IMR-90 (cell line): ENCODE results near the gene DAGLA. TPM values are rescaled to one million over a fixed set of nuclear protein-coding genes. Genes with fewer than 3 reads are reported as not detected.

Source experiments
- ATAC-seq: fragments of 200-7000 bp; cut with Tn5 transposase; 2 replicates; pipeline ENCODE4 v1.9.1; 2020; ENCODE audit warnings: low read depth, mild to moderate bottlenecking, moderate library complexity
- BruUV-seq: library from RNA; stranded (reverse); fragments of 400-500 nt; replicated peaks from 2 replicates; lab custom pipeline; 2021; lab: Mats Ljungman, UMichigan
- CTCF ChIA-PET: fragments of 300-600 bp; formaldehyde crosslinking; extraction: SDS; loops from one replicate; lab custom pipeline; 2021; ENCODE audit warnings: antibody characterized with exemption; lab: Yijun Ruan, JAX
- POLR2A ChIA-PET: fragments of 300-600 bp; sonication (Branson Sonifier 250); formaldehyde crosslinking; loops from one replicate; lab custom pipeline; 2022; ENCODE audit warnings: antibody characterized with exemption; ENCODE audit not compliant: unreplicated experiment; lab: Charles Lee
- DNase-seq: peaks from one replicate; pipeline ENCODE4 v3.0.0; 2013
- H2AFZ ChIP-seq: replicated peaks from 2 replicates; pipeline ENCODE3; 2013; ENCODE audit warnings: low read length, mild to moderate bottlenecking; ENCODE audit not compliant: poor library complexity
- H2AK5ac ChIP-seq: 2 replicates; pipeline ENCODE4 v1.6.1; 2013; ENCODE audit warnings: low read depth, low read length, inconsistent platforms
- H2AK9ac ChIP-seq: replicated peaks from 2 replicates; pipeline ENCODE3; 2013; ENCODE audit warnings: mild to moderate bottlenecking, low read depth, low read length, moderate library complexity; ENCODE audit not compliant: poor library complexity
- H2BK120ac ChIP-seq: 2 replicates; pipeline ENCODE4 v1.6.1; 2013; ENCODE audit warnings: low read depth, low read length, inconsistent platforms
- H2BK15ac ChIP-seq: 3 replicates; pipeline ENCODE4 v1.6.1; 2013; ENCODE audit warnings: low read depth, low read length, inconsistent platforms
- H2BK20ac ChIP-seq: 2 replicates; pipeline ENCODE4 v1.6.1; 2013; ENCODE audit warnings: low read depth, mild to moderate bottlenecking, inconsistent platforms, low read length, moderate library complexity
- H2BK5ac ChIP-seq: 2 replicates; pipeline ENCODE4 v1.6.1; 2013; ENCODE audit warnings: mild to moderate bottlenecking, low read depth, low read length, inconsistent platforms; ENCODE audit not compliant: poor library complexity, severe bottlenecking
- H3K14ac ChIP-seq: replicated peaks from 2 replicates; pipeline ENCODE4 v1.6.1; 2013; ENCODE audit warnings: low read depth, low read length, inconsistent platforms
- H3K18ac ChIP-seq: 2 replicates; pipeline ENCODE4 v1.6.1; 2013; ENCODE audit warnings: low read depth, low read length, control low read depth
- H3K23ac ChIP-seq: 2 replicates; pipeline ENCODE4 v1.6.1; 2013; ENCODE audit warnings: low read depth, low read length, inconsistent platforms
- H3K27ac ChIP-seq: 2 replicates; pipeline ENCODE4 v1.5.1; 2013; ENCODE audit warnings: mild to moderate bottlenecking, control low read depth, low read length; ENCODE audit not compliant: insufficient read depth
- H3K27me3 ChIP-seq: 2 replicates; pipeline ENCODE4 v1.6.1; 2013; ENCODE audit warnings: low read length; ENCODE audit not compliant: control insufficient read depth, insufficient read depth
- H3K36me3 ChIP-seq: 2 replicates; pipeline ENCODE4 v1.6.1; 2013; ENCODE audit warnings: low read length, mixed read lengths; ENCODE audit not compliant: control insufficient read depth, insufficient read depth
- H3K4ac ChIP-seq: 2 replicates; pipeline ENCODE4 v1.6.1; 2013; ENCODE audit warnings: low read depth, low read length, inconsistent platforms
- H3K4me1 ChIP-seq: 2 replicates; pipeline ENCODE4 v1.6.1; 2013; ENCODE audit warnings: low read length, mixed read lengths; ENCODE audit not compliant: control insufficient read depth, insufficient read depth
- H3K4me2 ChIP-seq: 2 replicates; pipeline ENCODE4 v1.6.1; 2013; ENCODE audit warnings: low read depth, mild to moderate bottlenecking, control low read depth, low read length, moderate library complexity
- H3K4me3 ChIP-seq: 2 replicates; pipeline ENCODE4 v1.5.1; 2013; ENCODE audit warnings: low read depth, mild to moderate bottlenecking, control low read depth, low read length, moderate library complexity; ENCODE audit not compliant: insufficient read depth
- H3K56ac ChIP-seq: 2 replicates; pipeline ENCODE4 v1.6.1; 2013; ENCODE audit warnings: low read length, inconsistent platforms; ENCODE audit not compliant: insufficient read depth; ENCODE audit errors: extremely low read depth
- H3K79me1 ChIP-seq, 2 experiments: 2 replicates each; pipeline ENCODE4 v1.6.1; 2013; ENCODE audit warnings: low read length in 2 of 2, inconsistent platforms in 1 of 2, low read depth in 1 of 2
- H3K9ac ChIP-seq: 2 replicates; pipeline ENCODE4 v1.6.1; 2013; ENCODE audit warnings: low read depth, low read length, control low read depth
- H3K9me1 ChIP-seq: 2 replicates; pipeline ENCODE4 v1.6.1; 2013; ENCODE audit warnings: low read length, inconsistent platforms; ENCODE audit not compliant: insufficient read depth
- H3K9me3 ChIP-seq: 2 replicates; pipeline ENCODE4 v1.6.1; 2013; ENCODE audit warnings: low read length; ENCODE audit not compliant: control insufficient read depth, insufficient read depth
- H4K20me1 ChIP-seq: 2 replicates; pipeline ENCODE4 v1.6.1; 2013; ENCODE audit warnings: low read length, inconsistent platforms; ENCODE audit not compliant: insufficient read depth
- H4K5ac ChIP-seq: 2 replicates; pipeline ENCODE4 v1.6.1; 2013; ENCODE audit warnings: mild to moderate bottlenecking, low read depth, low read length, control low read depth
- H4K8ac ChIP-seq, 2 experiments: 2 replicates each; pipeline ENCODE4 v1.6.1; 2013; ENCODE audit warnings: low read depth in 2 of 2, low read length in 2 of 2, control low read depth in 1 of 2, inconsistent platforms in 1 of 2
- H4K91ac ChIP-seq: 2 replicates; pipeline ENCODE4 v1.6.1; 2013; ENCODE audit warnings: low read depth, low read length, inconsistent platforms; ENCODE audit not compliant: insufficient read depth
- BHLHE40 ChIP-seq: fragments of 150-350 bp; IDR thresholded peaks from 2 replicates; pipeline ENCODE4 v1.6.1; 2016; ENCODE audit warnings: mild to moderate bottlenecking, low read depth, low read length
- MAZ ChIP-seq: IDR thresholded peaks from 2 replicates; pipeline ENCODE4 v1.6.1; 2012; ENCODE audit warnings: low read depth, mild to moderate bottlenecking, low read length, improper control_type of control experiment, moderate library complexity, borderline replicate concordance
- MXI1 ChIP-seq: IDR thresholded peaks from 2 replicates; pipeline ENCODE4 v1.6.1; 2012; ENCODE audit warnings: low read depth, mild to moderate bottlenecking, low read length, moderate library complexity, borderline replicate concordance
- NFE2L2 ChIP-seq: fragments of 150-350 bp; IDR thresholded peaks from 2 replicates; pipeline ENCODE4 v1.6.1; 2016; ENCODE audit warnings: low read depth, mild to moderate bottlenecking, low read length
- POLR2A ChIP-seq: IDR thresholded peaks from 2 replicates; pipeline ENCODE4 v1.6.1; 2012; ENCODE audit warnings: mild to moderate bottlenecking, low read depth, low read length
- RAD21 ChIP-seq: IDR thresholded peaks from 2 replicates; pipeline ENCODE4 v1.6.1; 2012; ENCODE audit warnings: low read length, improper control_type of control experiment
- RCOR1 ChIP-seq: IDR thresholded peaks from 2 replicates; pipeline ENCODE4 v1.6.1; 2012; ENCODE audit warnings: mild to moderate bottlenecking, low read length, improper control_type of control experiment; ENCODE audit not compliant: insufficient replicate concordance
- RFX5 ChIP-seq: IDR thresholded peaks from 2 replicates; pipeline ENCODE4 v1.8.0; 2012; ENCODE audit warnings: low read depth, mild to moderate bottlenecking, low read length, moderate library complexity
- SMC3 ChIP-seq: fragments of 150-350 bp; IDR thresholded peaks from 2 replicates; pipeline ENCODE4 v1.6.1; 2016; ENCODE audit warnings: low read depth, mild to moderate bottlenecking, antibody characterized with exemption, low read length, moderate library complexity
- USF2 ChIP-seq: fragments of 150-350 bp; IDR thresholded peaks from 2 replicates; pipeline ENCODE4 v1.6.1; 2017; ENCODE audit warnings: mild to moderate bottlenecking, antibody characterized with exemption, low read length, low read depth
- WGBS, 2 experiments: methylation state at CpG; one replicate each; pipeline versions ENCODE4 v1.1.5 to v1.1.7; 2013; ENCODE audit warnings: missing lambda C conversion rate in 2 of 2; ENCODE audit not compliant: insufficient read length in 1 of 2; ENCODE audit errors: extremely low coverage in 2 of 2; 5-methylcytosine and 5-hydroxymethylcytosine counted together
- dilution Hi-C: fragments of 300-500 bp; cut with HindIII; formaldehyde crosslinking; loops from one replicate; pipeline ENCODE4 v1.14.3; 2018; ENCODE audit warnings: low sequenced_read_pairs; ENCODE audit not compliant: unreplicated experiment
- in situ Hi-C: fragments of 300-500 bp; cut with MboI; formaldehyde crosslinking; loops from 3 replicates; pipeline ENCODE4 v1.14.3; 2019; ENCODE audit warnings: low sequenced_read_pairs, inconsistent platforms, mixed read lengths
- intact Hi-C: fragments of 100-400 bp; cut with micrococcal nuclease; formaldehyde crosslinking; loops from 2 replicates; pipeline ENCODE4 v1.10.0; 2022
- polyA plus RNA-seq, 3 experiments: library from polyadenylated mRNA; depleted of rRNA; stranded (reverse); fragments of >200 nt; gene quantifications; 2 replicates each; pipeline ENCODE4 v1.2.3, GENCODE V29; 2012; ENCODE audit warnings: low replicate concordance in 1 of 3
- total RNA-seq: library from RNA; depleted of rRNA; stranded (reverse); fragments of >200 nt; gene quantifications from 2 replicates; pipeline ENCODE4 v1.2.3, GENCODE V29; 2012

The DAGLA gene
- total and polyA plus RNA-seq, 2 of the 4 experiments (the other 2 are of a cell fraction) = 0.90 to 3.8 TPM

- H3K27ac ChIP-seq = no peak overlapping the region
Observed at GRCh38 chr11:61743486-61744095, 63.4 kb downstream of the DAGLA start.

More at GRCh38 chr11:61743486-61744095, 63.4 kb downstream of the DAGLA start:
- H3K23ac ChIP-seq = no peak overlapping the region
- no peak for DNase-seq
- H3K56ac ChIP-seq = no peak overlapping the region
- no peak overlapping the region for H2BK15ac ChIP-seq
- no TSS peak for BruUV-seq
- no peak overlapping the region for H2BK5ac ChIP-seq
- no peak overlapping the region for H3K4ac ChIP-seq
- ATAC-seq = no peak
- no peak overlapping the region for H2AK5ac ChIP-seq
- no peak overlapping the region for H3K14ac ChIP-seq
- no peaks in the 10 kb centered on the region; the same call in 1 of the 2 replicates for H3K27me3 ChIP-seq
- no peak overlapping the region for H2BK20ac ChIP-seq
- no peaks in the 10 kb centered on the region for H3K4me1 ChIP-seq
- H2AK9ac ChIP-seq = no peak overlapping the region
- no peak overlapping the region for H4K8ac ChIP-seq
- no peak overlapping the region for H3K18ac ChIP-seq
- no peak overlapping the region for H2AFZ ChIP-seq
- intact Hi-C loops = no loop called here
- H4K20me1 ChIP-seq = no peaks in the 10 kb centered on the region
- no peak overlapping the region for H4K5ac ChIP-seq
- no peak overlapping the region for H3K4me2 ChIP-seq
- dilution Hi-C loops = no loop called here
- no peaks in the 10 kb centered on the region for H3K79me1 ChIP-seq
- peaks cover 3% of the 10 kb centered on the region; the same call in 1 of the 2 replicates for H3K36me3 ChIP-seq
- H3K4me3 ChIP-seq = no peak overlapping the region
- 92% methylated on average over 9 of the region's 42 CpGs; no CpG with 5 or more reads in 1 of the 2 experiments for WGBS, 2 experiments
- no peak overlapping the region for H4K91ac ChIP-seq
- POLR2A ChIA-PET = no interaction called here
- no peak overlapping the region for H3K9ac ChIP-seq
- CTCF ChIA-PET = interaction anchor here (0.9 kb wide), 1 partner anchor 10 kb away, joined by 3 read pairs; no protein-coding TSS in a partner anchor
- H2BK120ac ChIP-seq = no peak overlapping the region
- in situ Hi-C loops = no loop called here
- H3K9me1 ChIP-seq = no peaks in the 10 kb centered on the region
- no peak for TF ChIP-seq NFE2L2
- no peak for TF ChIP-seq MAZ
- no peak for TF ChIP-seq BHLHE40
- TF ChIP-seq RCOR1 = no peak
- no peak for TF ChIP-seq SMC3
- TF ChIP-seq MXI1 = no peak
- no peak for TF ChIP-seq USF2
- no peak for TF ChIP-seq RFX5
- no peak for TF ChIP-seq POLR2A
- no peak for TF ChIP-seq RAD21
- no peaks in the 10 kb centered on the region for H3K9me3 ChIP-seq
